NCI-H2107 treated with DMSO at 0.1 percent for 48 hours (cell line): ENCODE results near the gene KIF1A.
"Not testable (repeated sequence)": the region's sequence is repeated elsewhere in the genome, so short reads cannot be mapped to it uniquely, and the experiment has no call there.

ENCODE experiments used
- DNase-seq: peaks from one replicate; lab custom pipeline; 2025; ENCODE audit not compliant: unreplicated experiment; lab: John Stamatoyannopoulos, UW

KIF1A gene

DNA sequence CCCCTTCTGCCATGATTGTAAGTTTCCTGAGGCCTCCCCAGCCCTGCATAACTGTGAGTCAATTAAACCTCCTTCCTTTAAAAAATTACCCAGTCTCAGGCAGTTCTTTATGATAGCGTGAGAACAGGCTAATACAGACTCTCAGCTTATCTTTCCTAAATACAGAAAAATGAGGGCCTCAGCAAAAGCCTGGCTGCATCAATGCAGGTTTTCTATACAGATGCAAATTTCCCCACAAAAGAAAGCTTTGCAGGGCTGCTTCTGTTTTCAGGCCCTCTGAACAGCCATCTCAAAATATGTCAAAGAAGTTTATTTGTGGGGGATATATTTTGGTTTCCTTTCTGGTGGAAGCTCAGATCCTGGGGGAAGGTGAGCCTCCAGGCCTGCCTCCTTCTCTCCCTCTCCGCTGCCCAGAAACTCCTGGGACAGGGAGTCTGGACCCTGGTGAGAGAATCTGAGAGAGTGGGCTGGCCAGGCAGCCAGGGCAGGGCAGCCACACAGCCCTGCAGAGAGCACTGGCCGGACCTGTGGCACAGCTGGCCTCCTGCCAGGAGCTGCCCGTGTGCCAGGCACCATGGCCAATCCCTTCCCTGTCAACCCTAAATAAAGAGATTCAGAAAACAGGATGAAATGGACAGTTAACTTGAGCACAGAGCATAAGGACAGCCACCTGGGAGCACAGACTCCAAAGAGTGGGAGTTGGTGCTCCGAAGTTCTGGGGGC lies 27.0 kb upstream of the KIF1A start:
- DNase-seq: no peak

GRCh38 chr2:240846309-240846708 lies 26.3 kb upstream of the KIF1A start:
- not testable (repeated sequence) for DNase-seq

GRCh38 chr2:240840435-240841060 lies 20.5 kb upstream of the KIF1A start:
- peak; percentile 18 for DNase-seq

DNA sequence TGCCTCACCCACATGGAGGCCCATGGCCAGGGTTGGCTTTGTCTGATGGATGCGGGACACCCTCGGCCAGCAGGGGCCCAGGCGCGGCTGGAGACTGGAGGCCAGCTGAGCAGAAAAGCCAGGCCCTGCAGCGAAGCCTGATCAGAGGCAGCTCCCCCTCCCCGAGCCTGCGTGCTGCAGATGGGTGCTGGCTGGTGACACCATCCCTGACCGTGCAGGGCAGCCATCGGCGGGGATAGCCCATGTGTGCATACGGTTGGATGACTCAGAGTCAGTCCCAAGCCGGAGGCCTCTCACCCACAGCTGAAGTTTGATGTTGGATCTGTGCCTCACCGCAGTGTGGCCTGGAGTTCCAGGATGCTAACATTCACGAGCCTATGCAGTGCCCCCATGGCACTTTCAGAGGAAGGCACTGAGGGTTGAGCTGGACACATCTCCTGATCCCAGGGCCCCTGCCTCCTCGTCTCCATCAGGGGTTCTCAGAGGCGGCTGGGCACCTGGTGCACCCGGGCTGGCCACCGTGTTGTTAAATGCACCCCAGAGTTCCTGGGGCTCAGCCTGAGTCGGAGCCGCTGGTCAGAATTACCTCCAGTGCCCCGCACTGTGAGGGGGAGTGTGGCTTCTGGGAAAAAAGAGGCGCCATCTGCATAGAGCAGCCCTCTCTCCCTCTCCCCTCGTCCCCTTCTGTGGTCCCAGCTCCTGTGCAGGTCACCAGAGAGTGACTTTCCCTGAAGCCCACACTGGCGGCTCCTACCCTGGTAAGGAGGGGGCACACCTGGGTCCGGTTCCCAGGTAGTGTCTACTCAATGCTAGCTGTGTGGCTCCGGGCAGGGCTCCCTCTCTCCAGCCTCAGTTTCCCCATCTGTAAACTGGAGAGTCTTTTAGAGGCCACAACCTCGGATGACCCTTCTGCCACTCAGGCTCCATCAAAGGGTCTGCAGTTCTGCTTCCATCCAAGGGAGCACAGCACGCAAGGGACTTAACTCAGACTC lies 19.4 kb upstream of the KIF1A start:
- DNase-seq: no peak

DNA sequence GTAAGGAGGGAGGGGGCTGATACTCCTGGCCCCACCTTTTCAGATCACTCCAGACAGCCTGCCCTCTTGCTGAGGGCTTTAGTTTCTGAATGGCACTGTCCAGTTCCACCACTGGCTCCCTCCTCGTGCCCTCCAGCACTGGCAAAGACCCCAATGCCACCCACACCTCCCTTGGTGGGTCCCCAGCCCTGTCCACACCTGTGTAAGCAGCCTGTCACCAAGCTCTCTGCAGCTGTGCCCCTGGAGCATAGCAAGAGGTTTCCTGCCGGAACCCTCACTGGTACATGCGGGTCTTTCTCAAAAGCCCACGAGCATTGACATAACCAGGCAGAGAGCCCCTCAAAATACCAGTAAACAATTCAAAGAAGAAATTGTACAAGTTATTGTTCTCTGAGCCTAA lies 17.6 kb upstream of the KIF1A start:
- no peak for DNase-seq

DNA sequence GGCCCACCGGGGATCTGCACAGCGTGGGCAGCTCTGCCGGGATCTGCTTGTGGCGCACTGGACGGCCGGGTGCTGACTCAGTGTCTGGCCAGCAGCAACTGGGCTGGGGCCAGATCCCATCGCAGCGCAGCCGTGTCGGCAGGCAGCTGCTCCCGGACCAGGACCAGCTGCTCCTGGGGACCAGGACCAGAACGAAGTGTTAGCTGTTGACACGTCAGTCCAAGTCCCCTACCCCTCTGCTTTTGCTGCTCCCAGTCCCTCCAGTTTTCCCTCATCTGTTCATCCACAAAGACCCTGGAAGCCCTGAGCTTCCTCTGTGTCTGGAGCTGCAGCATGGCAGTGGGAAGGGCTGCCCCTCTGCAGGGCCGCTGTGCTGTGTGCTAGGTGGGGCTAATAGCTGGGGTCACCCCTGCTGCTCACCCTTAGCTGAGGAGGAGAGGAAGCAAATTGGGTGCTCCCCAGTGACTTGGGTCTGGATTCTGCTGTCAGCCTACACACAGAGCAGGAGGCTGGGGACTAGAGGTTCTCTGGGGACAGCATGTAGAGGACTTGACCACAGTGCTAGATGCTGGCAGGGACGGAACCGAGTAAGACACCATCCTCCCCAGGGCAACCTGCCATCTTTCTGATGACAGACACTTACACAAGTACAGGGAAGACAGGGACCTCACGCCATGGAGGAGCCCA lies 16.9 kb upstream of the KIF1A start:
- DNase-seq: no peak

GRCh38 chr2:240835528-240835927 lies 15.5 kb upstream of the KIF1A start:
- no peak for DNase-seq

DNA sequence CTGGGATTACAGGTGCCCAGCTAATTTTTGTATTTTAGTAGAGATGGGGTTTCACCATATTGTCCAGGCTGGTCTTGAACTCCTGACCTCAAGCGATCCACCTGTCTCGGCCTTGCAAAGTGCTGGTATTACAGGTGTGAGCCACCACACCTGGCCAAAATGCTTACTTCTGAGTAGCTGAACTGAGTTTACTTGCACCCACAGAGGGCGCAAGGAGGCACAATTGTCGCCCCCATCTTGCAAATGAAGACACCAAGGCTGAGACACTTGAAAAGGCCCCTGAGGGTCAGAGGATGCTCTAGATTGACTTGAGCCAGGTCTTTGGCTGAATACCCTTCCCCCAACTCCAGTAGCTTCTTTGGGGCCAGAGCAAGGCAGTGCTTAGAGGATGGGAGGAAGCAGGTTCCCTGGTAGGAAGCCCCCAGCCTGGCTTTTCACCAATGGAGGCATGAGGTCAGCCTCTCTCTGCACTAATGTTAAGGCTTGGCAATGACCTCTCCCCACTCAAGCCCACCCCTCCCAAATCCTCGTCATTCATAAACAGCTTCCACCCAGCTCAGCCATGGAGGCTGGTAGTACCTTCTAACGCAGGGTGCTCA lies 14.5 kb upstream of the KIF1A start:
- no peak for DNase-seq

- no peak for DNase-seq
These were observed 13.8 kb upstream of the KIF1A start for GRCh38 chr2:240833724-240834285.

DNA sequence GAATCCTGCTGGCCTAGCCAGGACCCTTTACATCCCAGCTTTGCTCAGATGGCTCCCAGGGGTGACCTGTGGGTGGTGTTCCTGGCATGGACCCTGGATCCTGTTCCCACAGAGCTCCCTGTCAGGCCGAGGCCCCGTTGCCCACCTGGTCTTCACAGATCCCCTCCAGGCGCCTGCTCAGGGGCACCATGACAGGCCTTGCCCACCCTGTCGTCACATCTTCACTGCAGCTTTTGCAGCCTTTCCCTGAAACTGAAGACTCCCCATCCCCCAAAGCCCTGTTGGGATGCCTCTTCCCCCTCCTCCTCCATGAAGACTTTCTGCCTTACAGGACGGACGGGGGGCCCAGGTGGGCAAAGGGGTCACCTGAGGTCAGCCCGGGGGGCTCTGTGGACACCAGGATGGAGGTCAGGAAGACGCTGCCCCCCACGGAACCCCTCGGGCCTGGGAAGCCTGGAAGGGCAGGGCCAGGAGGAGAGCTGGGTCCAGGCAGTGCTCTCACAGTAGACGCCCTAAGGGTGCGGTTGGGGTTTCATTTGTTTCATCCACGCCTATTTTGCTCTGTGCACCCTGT lies 13.0 kb upstream of the KIF1A start:
- no peak for DNase-seq

DNA sequence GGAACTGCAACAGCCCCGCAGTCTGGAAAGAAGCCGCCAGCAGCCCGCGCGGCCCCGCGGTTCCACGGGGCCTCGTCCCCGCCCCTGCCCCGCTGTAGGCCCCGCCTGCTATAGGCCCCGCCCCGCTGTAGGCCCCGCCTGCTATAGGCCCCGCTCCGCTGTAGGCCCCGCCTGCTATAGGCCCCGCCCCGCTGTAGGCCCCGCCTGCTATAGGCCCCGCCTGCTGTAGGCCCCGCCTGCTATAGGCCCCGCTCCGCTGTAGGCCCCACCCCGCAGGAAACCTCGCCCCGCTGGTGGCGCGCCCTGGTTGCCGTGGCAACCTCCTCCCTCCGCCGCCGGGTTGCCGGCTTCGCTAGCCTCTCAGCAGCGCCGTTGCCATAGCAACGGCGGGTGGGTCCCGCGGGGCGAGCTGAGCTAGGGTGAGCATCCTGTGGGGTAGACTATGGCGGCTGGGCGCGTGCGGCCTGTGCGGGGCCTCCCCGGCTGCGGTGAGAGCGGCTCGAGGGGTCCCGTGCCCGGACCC lies 12.2 kb upstream of the KIF1A start:
- DNase-seq: peak; percentile 59

GRCh38 chr2:240831594-240832204 lies 11.7 kb upstream of the KIF1A start:
- DNase-seq: no peak

GRCh38 chr2:240825476-240825875 lies 5.5 kb upstream of the KIF1A start:
- DNase-seq: no peak

- peak; percentile 21 for DNase-seq
These were observed 3.7 kb upstream of the KIF1A start for GRCh38 chr2:240823449-240824336.

DNA sequence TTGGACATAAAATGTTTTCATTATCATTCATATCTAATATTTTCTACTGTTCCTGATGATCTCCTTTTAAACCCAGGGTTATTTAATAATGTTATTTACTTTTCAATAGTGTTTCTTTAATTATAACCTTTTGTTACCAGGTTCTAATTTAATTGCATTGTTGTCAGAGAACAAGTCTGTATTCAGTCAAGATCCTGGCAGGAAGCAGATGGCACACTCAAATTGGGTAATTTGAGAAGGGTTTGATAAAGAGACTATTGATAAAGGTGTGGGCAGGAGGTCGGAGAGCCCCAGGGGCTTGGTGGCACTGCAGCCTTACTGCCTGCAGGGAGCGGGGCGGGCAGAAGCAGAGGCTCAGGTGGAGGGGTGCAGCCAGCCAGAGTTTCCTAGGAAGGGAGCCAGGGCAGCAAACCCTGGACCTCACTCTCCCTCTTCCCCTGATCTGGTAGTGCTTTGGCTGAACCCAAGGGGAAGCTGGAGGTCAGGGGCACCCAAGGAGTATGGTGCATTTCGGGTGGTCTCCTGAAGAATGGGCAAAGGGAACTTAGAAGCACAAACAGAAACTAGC lies 2.3 kb upstream of the KIF1A start:
- DNase-seq: peak; percentile 12

DNA sequence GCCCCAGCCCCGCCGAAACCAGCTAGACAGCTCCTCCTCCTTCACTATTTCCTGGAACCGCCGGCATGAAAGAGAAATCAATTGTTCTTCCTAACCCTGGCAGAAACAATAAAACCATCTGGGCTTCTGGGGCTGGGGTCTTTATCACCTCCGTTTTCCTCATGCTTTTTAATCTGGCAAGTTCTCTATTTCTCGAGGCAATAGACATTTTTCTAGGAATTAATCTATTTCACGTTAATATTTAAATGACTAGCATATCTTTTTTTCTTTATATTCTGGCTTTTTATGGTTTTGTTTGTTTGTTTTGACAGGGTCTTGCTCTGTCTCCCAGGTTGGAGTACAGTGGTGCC lies 1.4 kb upstream of the KIF1A start:
- DNase-seq: no peak

DNA sequence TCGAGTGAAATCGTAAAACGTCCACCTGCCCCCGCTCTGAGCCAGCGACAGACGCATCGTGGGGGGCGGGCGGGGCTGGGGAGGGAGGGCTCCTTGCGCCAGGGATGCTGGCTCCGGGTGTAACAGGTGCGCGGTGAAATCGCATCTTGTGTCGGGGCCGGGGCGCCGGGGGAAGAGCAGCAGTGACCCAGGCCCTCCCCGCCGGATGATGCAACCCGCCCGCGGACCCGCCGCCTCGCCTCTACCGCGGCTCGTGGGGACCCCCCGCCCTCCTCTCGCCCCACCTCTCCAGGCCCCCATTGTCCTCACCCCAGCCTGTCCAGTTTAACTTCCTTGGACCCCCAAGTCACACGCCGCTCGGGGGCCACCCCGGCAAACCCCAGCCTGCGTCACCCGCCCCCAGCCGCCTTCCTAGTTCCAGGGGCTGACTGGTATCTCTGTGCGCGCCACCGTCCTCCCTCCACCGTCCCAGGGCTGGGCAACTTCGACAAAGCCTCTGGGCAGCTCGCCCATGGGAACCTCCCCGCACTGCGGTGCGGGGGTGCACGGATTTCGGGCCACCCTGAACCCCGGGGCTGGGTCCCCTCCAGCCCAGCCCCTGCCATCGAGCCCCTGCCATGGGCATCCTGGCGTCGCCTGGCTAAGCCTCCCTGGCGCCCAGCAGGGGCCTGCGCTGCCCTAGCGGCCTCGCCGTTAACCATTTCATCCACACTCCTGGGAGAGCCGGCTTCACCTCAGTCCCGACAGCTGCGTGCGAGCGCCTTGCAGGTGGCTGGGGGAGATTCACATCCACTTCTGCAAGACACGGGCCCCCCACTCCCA lies 799 bp upstream of the KIF1A start:
- peak; percentile 54 for DNase-seq
